ENCODE data around the gene DIRAS3.

Gene DIRAS3

DNA sequence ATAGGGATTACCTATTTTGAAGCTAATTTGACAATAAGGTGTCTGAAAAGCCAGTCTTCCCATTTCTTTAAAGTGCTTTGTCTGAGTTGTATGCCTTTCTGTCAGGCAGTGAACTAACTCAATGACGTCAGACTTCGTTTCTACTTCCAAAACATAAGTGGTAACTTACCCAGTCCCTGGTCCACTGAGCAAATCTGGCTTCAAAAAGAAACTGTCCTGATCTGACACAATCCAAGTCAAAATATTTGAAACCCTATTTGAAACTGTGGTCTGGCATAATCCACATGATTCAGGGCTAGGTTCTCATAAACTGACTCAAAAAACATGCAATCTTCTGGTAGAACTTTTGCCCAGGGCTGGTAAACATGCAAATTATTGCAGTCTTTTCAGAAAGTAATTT is 34.0 kb downstream of the DIRAS3 start:
- DNase-seq: no peak

DNA sequence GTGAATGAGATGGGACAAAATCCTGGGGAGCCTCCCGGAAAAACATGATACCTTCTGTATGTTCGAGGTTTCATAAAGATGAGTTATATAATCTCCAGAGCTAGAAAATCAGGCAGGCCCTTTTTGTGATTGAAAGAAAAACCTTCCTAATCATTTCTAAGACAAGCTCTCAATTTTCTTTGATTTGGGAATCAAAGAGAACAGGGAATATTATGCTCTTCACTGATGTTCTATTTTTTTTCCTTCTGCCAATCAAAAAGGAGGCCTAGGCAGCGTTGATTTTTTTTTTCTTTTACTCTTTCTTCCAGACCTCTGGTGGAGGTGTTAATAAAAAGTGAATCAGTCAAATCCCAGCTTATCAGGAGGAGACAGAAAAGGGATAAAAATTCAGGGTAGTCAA is 34.5 kb downstream of the DIRAS3 start:
- no peak for DNase-seq

DNA sequence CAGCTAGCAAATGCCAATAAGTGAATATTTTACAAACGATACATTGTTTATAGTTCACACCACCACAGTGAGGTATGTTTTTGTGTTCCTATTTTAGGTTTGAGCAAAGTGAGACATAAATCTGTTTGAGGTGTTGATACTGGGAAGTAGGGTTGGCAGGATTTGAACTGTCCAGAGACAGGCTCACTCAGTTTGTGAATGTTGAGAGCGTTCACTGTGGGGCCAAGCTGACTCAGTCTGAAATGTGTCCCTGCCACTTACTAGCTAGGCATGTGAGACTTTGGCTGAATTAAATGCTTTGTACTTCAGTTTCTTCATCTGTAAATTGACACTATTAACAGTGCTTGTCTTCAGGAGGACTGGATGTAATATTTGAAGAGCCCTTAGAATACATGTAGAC is 35.1 kb downstream of the DIRAS3 start:
- no peak for DNase-seq

DNA sequence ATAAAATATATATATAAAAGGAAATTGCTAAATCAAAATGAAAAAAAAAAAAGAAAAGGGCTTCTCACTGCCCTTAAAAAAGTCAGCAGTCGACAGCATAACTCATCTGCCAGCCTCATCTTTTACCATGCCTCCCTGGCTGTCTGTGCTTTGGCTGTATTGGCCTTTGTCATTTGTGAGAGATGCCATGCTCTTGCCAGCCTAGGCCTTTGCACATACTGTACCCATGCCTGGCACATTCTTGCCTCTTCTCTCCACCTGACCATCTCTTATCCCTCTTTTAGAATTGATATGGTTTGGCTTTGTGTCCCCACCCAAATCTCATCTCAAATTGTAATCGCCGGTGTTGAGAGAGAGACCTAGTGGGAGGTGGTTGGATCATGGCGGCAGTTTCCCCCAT is 37.1 kb downstream of the DIRAS3 start:
- DNase-seq: no peak

- no peak for DNase-seq
These were observed 38.6 kb downstream of the DIRAS3 start for GRCh38 chr1:68011657-68012375.

DNA sequence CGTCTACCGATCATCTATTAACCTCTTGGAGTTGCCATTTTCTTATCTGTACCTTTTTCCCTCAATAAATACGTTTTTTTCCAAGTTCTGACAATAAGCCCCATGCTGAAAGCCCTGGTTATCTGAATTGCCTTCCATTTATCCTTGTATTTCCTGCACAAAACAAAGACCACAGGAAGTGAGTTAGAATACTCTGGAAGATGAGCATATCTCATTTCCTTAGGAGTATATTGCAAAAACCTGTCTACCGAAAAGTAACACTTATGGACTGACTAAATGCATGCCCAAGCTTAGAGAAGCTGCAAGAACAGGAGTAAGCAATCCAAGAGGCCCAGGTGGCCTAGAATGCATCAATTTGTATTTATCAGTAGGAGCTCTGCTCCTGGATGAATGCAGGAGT is 39.9 kb downstream of the DIRAS3 start:
- no peak for DNase-seq

DNA sequence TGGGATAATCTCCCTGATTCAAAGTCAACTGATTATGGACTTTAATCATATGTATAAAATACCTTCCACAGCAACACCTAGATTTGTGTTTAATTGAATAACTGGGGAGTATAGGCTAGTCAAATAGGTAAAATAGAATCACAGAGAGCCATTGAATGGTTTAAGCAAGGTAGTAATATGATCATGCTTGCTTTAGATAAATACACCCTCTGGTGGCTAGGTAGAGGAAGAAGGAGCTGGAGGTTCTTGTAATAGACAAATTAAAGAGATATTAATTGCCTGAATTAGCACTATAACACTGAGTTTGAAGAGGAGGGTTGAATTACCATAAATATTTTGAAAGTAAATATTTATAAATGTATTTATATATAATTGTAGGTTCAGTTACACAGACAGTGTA is 40.3 kb downstream of the DIRAS3 start:
- DNase-seq: peak; percentile 19

GRCh38 chr1:68003626-68004025 is 46.8 kb downstream of the DIRAS3 start:
- peak; percentile 30 for DNase-seq

DNA sequence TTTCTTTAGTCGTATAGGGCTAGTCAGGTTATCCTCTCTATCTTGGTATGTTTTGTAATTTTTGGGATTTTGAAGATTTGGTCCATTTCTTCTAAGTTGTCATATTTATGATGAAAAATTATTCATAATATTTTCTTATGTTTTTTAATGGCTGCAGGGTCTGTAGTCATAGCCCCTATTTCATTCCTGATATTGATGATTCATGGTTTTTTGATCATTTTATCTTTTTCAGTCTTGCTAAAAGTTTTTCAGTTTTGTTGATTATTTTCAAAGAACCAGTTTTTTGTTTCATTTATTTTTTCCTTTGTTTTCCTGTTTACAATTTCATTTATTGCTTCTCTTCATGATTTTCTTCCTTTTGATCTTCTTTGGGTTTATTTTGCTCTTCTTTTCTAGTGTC is 50.2 kb downstream of the DIRAS3 start:
- DNase-seq: no peak

- no peak for DNase-seq
These were observed 52.7 kb downstream of the DIRAS3 start for GRCh38 chr1:67997746-67998145.
